ENCODE data around the gene PLA2G6.
"Not testable (repeated sequence)": the region's sequence is repeated elsewhere in the genome, so short reads cannot be mapped to it uniquely, and the experiment has no call there.

The PLA2G6 gene

GRCh38 chr22:38132794-38133193, 48.8 kb downstream of the PLA2G6 start:
- DNase-seq (ENCODE audit: low read depth) = no peak

DNA sequence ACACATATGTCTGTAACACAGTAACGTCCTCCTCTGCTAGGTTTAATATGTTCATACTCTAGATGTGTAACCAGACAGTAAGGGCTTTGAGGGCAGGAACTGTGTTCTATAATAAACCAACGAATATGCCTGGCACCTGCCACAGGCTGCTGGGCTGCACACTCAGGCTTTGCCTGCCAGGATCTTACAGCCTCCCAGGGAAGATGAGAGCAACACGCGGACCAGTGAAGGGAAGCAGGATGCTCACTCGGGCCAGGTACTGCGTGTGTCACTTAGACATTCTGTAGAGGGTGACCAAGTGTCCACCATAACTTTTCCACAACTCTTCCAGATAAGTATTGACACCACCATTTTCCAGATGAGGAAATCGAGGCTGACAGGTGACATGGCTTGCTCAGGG, 49.5 kb downstream of the PLA2G6 start:
- DNase-seq (ENCODE audit: low read depth) = no peak

GRCh38 chr22:38131399-38131798, 50.2 kb downstream of the PLA2G6 start:
- DNase-seq (ENCODE audit: low read depth) = no peak

DNA sequence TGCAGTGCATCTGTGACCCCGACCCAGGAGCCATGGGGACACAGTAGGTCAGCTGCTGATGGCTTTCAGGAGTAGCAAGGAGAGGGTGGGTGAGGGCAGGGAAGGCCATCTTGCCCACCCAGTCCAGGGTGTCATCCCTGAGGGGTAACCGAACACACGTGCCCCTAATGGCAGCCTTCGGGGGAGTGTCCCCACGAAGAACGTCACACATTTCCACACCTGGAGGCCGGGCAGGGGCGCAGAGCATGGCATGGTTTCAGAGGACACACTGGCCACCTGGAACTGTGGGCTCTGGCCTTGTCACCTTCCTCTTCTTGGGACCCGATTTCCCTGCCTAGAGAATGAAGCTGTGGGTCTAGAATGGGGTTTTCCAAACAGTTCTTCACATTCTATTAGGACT, 51.8 kb downstream of the PLA2G6 start:
- no peak for DNase-seq (ENCODE audit: low read depth)

DNA sequence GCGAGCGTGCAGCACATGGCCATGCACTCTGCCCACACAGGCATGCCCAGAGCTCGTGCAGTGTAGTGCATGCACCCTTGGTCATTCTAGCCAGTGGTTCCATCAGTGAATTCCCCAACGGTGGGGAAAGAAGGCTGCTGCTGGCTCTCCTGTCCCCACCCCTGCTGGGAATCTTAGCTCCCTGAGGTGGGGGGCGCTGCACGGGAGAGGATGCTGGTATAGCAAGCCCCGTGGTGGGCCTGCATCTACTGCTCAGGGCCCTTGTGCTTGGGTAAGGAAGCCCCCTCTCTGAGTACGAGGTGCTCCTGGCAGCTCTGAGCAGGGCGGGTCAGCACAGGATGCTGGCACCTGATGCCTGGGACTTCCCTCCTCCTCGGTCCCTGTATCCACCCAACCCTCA, 52.6 kb downstream of the PLA2G6 start:
- no peak for DNase-seq (ENCODE audit: low read depth)

DNA sequence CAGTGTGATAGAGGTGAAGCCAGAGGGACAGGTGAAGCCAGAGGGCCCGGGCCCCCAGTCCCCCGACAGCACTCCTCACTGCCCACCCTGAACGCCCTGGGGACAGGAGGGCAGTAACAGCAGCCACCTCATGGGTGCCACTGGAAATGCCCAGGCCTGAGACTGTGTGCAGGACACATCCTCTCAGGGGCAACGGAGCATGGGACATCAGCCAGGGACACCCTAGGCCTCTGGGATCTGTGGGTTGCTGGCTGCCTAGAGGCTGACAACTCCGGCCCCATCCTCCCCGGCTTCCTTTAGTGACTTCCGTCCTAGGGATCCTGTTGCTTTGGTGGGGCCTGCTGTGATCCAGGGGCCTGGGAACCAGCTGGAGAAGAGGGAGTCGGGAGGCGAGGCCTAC, 53.8 kb downstream of the PLA2G6 start:
- DNase-seq (ENCODE audit: low read depth) = no peak

GRCh38 chr22:38126928-38127668, 54.5 kb downstream of the PLA2G6 start:
- no peak for DNase-seq (ENCODE audit: low read depth)

DNA sequence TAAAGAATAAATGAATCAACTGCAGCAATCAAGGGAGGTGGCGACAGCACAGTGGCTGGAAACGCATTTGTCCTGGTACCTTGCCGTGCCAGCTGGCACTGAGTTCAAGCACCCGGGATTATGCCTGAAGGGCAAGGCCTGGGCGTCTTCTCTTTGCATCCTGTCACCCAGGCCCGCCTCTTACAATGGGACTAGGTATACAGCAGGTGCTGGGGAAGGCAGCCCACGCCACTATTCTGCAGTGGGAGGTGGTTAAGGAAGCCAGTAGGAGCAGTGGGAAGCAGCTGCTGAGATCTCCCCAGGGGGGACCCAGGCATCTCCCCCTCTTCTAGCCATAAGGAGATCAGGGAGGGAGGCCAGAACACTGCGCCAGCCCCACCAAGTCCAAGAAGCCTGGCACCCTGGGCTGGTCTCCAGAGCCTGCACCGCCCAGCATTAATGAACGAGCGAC, 55.9 kb downstream of the PLA2G6 start:
- no peak for DNase-seq (ENCODE audit: low read depth)

- DNase-seq (ENCODE audit: low read depth) = no peak
These were observed 56.5 kb downstream of the PLA2G6 start for GRCh38 chr22:38125038-38125610.

DNA sequence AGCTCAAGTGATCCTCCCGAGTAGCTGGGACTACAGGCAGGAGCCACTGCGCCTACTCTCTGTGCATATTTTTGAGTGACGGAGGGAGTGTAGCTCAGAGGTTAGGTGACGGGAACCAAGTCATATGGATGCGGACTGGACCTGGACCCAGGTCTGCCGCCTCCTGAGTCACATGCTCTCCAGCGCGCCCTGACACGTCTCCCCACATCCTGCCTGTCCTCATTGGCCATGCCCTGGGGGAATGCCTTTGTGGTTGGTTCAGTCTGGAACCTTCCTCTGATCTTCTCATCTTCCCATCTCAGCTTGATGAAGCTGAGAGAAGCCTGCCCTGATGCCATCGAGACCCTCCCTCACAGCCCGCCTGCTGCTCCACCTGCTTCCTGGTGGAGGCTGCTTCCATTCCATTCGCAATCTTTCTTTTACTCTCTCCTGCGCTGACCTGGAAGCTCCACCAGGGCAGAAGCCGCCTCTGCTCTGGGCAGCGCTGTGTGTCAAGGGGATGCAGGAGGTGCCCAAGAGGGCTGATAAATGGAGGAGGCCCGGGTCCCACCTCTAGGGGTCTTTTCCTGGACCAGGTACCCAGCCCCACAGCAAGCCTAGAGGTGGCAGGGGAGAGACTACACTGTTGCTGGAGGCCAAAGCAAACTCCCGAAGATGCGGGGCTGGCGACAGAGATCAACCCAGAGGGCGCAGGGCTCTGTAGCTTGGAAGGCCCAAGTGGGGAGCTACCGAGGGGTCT, 57.2 kb downstream of the PLA2G6 start:
- DNase-seq (ENCODE audit: low read depth) = no peak

DNA sequence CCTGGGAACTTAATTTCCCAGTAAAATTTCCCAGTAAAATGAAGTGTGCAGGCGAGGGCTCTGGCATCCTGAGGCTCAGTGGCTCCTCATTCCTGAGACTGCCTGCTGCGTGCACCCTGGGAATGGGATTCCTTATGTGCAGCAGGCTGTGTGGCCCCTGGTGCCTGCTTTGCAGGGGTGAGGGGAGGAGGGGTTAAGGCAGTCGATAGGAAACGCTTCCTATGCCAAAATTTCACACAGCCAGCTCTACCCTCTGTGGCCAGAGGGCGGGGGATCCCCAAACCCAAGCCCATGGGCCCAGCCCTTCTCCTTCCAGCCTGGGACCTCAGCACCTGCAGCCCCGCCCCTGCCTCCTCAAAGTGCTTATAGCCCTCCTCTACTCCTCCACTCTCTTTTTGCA, 59.0 kb downstream of the PLA2G6 start:
- DNase-seq (ENCODE audit: low read depth) = no peak

DNA sequence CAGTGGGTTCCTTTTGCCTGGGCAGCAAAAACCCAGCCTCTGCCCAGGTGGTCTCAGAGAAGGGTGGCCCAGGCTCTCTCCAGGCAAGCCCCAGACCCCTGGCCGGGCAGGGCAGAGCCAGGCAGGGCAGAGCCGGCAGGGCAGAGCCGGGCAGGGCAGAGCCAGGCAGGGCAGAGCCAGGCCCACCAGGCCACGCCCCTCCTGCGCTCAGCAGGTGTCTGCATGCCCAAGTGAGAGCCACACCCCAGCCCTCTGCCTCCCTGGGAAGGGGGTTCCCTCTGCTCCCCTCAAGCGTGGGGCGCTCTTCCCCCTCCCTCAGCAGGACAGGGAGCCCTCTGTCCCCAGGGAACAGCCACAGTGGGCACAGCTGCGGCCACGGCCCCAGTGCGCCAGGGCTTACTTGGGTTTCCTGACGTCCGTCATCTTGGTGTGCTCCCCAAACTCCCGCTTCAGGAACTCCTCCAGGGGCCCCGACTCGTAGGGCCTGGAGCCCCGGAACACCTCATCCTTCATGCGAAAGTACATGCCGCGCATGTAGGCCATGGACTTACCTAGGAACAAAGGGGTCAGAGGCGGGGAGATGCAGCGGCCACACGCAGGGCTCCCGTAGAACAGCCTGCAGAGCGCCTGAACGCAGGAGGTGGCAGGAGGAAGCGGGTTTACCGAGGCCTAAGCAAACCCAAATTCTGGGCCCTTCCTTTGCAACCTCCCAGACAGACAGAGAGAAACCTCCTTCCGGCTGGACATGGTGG, 61.1 kb downstream of the PLA2G6 start:
- DNase-seq (ENCODE audit: low read depth) = no peak

DNA sequence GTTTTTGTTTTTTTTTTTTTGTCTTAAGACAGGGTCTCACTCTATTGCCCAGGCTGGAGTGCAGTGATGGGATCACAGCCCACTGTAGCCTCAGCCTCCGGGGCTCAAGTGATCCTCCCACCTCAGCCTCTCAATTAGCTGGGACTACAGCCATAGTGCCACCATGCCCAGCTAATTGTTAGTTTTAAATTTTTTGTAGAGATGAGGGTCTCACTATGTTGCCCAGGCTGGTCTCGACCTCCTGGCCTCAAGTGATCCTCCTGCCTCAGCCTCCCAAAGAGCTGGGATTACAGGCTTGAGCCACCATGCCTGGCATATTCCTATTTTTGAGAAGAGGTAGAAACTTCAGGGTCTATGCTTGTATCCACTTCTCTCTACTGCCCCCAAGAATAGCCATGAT, 62.9 kb downstream of the PLA2G6 start:
- DNase-seq (ENCODE audit: low read depth) = not testable (repeated sequence)

DNA sequence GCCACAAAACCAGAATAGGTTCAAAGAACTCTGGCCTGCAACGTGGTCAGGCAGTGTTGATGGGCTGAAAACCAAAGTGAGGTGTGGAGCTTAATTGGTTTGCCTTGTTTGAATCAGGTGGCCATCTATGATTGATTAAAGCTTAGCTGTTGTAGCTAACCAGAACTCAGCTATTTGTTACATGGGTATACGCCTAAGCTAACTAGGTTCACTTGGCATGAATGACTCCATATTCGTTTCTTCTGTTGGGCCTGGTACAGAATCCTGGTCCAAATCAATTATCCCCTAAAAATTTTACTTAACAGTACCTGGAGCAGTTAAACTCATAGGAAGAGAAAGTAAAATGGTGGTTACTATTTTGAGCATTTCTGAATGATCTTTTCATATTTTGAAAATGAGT, 63.4 kb downstream of the PLA2G6 start:
- no peak for DNase-seq (ENCODE audit: low read depth)

DNA sequence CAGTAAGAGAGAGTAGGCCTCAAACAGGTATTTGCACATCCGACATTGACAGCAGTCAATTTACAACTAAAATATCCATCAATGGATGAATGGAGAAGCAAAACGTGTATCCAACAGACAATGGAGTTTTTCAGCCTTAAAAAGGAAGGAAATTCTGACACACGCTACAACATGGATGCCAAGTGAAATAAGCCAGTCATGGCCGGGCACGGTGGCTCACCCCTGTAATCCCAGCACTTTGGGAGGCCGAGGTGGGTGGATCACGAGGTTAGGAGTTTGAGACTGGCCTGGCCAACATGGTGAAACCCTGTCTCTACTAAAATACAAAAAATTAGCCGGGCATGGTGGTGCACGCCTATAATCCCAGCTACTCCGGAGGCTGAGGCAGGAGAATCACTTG, 64.1 kb downstream of the PLA2G6 start:
- not testable (repeated sequence) for DNase-seq (ENCODE audit: low read depth)

DNA sequence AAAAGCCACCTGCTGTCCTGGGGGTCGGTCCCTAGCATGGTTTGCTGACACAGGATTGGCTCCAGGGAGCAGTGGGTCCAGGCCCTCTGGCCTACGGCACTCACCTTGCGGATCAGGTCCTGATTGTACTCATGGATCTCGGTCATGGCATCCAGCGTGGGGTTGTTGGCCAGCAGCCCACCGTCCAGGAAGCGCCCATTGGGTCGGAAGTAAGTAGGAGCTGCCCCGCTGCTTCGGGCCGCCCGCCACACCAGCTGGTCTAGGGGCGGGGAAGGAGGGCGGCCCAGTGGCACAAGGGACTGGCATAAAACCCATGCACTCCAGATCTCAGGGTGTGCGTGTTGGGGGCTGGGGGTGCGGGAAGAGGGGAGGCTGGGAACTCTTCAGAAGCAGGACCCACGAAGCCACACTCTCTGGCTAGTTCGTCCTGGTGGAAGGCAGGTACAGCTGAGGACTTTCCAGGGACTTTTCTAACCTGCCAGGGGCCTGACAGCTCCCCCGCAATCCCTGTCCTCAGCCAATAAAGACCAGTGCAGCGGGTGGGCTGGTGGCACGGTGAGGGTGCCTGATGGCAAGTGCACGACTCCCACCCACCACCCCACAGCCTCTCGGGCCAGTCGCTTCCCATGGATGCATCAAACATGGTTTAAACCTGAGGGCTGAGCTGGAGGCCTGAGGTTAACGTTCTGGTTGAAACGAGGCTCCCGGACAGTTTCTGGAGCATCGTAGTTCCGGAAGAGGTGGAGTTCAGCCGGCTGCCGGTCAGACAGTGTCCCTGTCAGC, 66.0 kb downstream of the PLA2G6 start:
- DNase-seq (ENCODE audit: low read depth) = no peak

GRCh38 chr22:38114484-38115398, 66.9 kb downstream of the PLA2G6 start:
- DNase-seq (ENCODE audit: low read depth) = peak; percentile 25

DNA sequence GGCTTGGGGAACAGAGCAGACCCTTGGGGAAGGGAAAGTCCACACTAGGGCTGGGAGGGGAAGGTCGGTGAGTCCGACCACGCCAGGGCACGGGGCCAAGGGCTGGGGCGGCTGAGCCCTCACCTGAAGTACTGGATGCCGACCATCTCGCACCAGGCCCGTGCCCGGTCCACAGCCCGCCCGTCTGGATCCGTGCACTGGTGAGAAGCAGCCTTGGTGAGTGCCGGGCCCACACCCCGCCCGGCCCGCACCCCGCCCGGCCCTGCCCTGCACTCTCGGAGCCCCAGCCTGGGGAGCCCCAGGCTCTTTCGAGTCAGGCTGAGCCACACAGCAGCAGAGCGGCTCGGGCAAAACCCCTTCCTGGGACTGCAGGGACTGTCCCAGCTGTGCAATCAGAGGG, 69.2 kb downstream of the PLA2G6 start:
- no peak for DNase-seq (ENCODE audit: low read depth)

DNA sequence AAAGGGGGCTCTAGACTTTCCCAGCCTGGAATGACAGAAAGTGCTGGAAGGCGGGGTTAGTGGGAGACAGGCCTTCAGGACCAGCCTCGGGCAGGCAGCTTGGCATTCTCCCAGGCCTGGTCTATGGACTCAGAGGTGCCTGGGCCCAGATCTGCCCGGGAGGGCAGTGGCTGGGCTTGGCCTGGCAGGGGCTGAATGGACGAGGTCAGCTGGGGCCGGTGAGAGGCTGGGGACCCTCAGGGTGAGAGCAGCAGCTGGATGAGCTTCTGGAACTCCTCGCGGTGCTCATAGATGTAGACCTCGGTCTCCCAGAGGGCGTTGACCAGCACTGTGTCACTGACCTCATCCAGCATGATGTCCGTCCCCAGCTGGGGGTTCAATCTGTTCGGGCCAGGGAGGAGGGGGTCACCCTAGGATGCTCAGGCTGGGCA, 69.7 kb downstream of the PLA2G6 start:
- DNase-seq (ENCODE audit: low read depth) = no peak
